HG03060 (cell line): ENCODE results near the gene TNFRSF6B.

ENCODE experiments used
- ATAC-seq: cut with Tn5 transposase; IDR thresholded peaks from one replicate; pipeline ENCODE4 v1.9.1; 2021; ENCODE audit warnings: low read depth, moderate number of reproducible peaks; ENCODE audit not compliant: unreplicated experiment

Gene TNFRSF6B

DNA sequence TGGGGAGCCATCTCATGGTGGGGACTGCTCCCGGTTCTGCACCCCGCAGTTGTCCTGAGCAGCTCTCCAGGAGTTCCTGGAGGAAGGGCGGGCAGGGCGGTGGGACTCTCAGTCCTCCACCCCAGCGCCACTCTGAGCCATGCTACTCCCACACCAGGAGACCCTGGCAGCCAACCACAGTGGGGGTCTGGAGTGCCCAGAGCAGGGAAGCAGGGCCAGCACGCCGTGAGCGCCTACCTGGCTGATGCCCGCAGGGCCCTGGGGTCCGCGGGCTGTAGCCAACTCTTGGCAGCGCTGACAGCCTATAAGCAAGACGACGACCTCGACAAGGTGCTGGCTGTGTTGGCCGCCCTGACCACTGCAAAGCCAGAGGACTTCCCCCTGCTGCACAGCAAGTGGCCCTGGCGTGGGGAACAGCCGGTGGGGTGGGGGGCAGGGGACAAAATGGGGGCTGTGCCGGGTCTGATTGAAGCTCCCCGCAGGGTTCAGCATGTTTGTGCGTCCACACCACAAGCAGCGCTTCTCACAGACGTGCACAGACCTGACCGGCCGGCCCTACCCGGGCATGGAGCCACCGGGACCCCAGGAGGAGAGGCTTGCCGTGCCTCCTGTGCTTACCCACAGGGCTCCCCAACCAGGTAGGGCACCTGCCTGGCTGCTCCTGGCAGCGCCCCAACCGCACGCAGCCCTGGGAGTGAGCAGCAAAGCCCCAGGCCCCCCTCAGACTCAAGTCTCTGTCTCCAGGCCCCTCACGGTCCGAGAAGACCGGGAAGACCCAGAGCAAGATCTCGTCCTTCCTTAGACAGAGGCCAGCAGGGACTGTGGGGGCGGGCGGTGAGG, 1.6 kb upstream of the TNFRSF6B start:
- ATAC-seq = no peak

DNA sequence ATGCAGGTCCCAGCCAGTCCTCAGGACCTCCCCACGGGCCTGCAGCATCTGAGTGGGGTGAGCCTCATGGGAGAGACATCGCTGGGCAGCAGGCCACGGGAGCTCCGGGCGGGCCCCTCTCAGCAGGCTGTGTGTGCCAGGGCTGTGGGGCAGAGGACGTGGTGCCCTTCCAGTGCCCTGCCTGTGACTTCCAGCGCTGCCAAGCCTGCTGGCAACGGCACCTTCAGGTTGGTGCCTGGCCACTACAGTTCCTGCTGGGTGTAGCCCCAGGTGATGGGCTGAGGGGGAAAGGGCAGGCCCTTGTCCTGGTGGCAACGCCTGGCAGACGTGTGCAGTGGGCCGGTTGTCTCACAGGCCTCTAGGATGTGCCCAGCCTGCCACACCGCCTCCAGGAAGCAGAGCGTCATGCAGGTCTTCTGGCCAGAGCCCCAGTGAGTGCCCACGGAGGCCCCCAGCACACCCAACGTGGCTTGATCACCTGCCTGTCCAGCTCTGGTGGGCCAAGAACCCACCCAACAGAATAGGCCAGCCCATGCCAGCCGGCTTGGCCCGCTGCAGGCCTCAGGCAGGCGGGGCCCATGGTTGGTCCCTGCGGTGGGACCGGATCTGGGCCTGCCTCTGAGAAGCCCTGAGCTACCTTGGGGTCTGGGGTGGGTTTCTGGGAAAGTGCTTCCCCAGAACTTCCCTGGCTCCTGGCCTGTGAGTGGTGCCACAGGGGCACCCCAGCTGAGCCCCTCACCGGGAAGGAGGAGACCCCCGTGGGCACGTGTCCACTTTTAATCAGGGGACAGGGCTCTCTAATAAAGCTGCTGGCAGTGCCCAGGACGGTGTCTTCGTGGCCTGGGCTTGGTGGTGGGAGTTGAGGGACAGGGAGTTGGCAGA, 787 bp upstream of the TNFRSF6B start:
- ATAC-seq = no peak

DNA sequence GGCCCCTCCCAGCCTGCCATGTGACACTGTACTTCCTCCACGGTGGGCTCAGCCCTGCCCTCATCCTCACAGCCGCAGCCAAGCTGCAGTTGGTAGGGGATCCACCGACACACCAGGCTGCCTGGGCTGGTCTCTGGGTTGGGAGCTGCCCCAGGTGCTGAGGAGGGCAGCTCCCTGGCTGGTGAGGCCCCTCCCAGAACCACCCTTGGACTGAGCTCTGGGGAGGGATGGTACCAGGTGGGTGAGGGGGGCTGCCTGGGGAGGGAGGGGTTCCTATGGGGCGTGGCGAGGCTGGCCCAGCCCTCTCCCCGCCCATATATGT, 185 bp upstream of the TNFRSF6B start:
- ATAC-seq = no peak

DNA sequence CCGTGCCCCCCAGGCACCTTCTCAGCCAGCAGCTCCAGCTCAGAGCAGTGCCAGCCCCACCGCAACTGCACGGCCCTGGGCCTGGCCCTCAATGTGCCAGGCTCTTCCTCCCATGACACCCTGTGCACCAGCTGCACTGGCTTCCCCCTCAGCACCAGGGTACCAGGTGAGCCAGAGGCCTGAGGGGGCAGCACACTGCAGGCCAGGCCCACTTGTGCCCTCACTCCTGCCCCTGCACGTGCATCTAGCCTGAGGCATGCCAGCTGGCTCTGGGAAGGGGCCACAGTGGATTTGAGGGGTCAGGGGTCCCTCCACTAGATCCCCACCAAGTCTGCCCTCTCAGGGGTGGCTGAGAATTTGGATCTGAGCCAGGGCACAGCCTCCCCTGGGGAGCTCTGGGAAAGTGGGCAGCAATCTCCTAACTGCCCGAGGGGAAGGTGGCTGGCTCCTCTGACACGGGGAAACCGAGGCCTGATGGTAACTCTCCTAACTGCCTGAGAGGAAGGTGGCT, 960 bp downstream of the TNFRSF6B start:
- no peak for ATAC-seq

DNA sequence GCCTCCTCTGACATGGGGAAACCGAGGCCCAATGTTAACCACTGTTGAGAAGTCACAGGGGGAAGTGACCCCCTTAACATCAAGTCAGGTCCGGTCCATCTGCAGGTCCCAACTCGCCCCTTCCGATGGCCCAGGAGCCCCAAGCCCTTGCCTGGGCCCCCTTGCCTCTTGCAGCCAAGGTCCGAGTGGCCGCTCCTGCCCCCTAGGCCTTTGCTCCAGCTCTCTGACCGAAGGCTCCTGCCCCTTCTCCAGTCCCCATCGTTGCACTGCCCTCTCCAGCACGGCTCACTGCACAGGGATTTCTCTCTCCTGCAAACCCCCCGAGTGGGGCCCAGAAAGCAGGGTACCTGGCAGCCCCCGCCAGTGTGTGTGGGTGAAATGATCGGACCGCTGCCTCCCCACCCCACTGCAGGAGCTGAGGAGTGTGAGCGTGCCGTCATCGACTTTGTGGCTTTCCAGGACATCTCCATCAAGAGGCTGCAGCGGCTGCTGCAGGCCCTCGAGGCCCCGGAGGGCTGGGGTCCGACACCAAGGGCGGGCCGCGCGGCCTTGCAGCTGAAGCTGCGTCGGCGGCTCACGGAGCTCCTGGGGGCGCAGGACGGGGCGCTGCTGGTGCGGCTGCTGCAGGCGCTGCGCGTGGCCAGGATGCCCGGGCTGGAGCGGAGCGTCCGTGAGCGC, 1.6 kb downstream of the TNFRSF6B start:
- no peak for ATAC-seq

DNA sequence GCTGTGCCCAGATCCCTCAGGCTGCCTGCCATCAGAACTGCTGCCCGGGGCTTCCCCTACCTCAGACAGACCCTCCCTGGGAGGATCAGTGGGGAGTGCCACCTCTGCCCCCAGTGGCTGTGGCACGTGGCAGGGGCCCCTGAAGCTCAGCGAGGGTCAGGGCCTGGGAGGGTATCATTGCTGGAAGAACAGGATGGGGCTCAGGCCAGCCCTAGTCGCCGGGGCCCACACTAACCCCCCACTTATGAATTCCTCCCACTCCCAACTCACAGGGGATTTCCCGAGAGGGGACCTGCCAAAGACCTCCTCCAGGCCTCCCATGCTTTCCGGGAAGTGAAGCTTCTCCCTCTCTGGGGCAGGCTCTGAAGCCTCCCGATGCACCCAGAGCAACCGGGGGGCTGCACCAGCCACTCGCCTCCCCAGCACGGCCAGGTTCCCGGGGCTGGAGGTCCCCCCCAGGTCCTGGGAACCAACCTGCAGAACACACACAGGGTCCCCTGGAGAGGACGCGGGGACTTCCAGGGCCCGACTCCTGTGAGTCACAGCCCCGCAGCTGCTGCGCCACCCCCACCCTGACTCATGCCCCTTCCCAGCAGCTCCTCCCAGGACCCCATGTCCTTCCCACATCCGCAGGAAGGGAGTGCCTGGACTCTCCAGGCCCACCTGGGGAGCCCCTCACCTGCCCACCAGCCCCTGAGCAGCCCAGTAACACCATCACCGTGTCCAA, 2.5 kb downstream of the TNFRSF6B start:
- ATAC-seq = no peak

- no peak for ATAC-seq
Observed at GRCh38 chr20:63699466-63700198, 3.2 kb downstream of the TNFRSF6B start.

GRCh38 chr20:63700199-63701050, 4.0 kb downstream of the TNFRSF6B start:
- no peak for ATAC-seq

GRCh38 chr20:63701051-63701328, 4.5 kb downstream of the TNFRSF6B start:
- ATAC-seq = no peak

- no peak for ATAC-seq
Observed at GRCh38 chr20:63701329-63702035, 5.0 kb downstream of the TNFRSF6B start.

DNA sequence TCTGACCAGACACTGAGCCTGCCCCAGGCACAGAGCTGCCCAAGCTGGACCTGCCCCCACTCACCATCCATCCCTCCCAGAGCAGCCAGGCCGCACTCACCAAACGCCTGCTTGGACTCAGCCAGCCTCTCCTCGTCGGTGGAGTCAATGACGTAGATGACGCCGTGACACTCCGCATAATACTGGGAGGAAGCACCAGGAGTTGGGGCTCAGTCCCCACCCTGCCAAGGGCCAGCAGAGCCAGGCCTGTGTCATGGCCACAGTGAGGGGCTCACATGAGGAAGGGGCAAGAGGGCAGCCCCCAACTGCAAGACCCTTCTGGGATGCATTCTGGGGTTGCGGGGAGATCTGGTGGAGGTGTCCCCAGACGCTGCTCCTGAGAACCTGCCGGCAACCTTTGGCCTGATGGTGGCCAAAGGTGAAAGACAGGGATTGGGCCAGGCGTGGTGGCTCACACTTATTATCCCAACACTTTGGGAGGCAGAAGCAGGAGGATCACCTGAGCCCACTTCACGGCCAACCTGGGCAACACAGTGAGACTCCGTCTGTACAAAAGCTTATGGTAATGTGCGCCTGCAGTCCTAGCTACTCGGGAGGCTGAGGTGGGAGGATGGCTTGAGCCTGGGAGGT, 5.7 kb downstream of the TNFRSF6B start:
- no peak for ATAC-seq

GRCh38 chr20:63702751-63703470, 6.5 kb downstream of the TNFRSF6B start:
- ATAC-seq = no peak

GRCh38 chr20:63703471-63703975, 7.1 kb downstream of the TNFRSF6B start:
- no peak for ATAC-seq

GRCh38 chr20:63703976-63704748, 7.7 kb downstream of the TNFRSF6B start:
- no peak for ATAC-seq

DNA sequence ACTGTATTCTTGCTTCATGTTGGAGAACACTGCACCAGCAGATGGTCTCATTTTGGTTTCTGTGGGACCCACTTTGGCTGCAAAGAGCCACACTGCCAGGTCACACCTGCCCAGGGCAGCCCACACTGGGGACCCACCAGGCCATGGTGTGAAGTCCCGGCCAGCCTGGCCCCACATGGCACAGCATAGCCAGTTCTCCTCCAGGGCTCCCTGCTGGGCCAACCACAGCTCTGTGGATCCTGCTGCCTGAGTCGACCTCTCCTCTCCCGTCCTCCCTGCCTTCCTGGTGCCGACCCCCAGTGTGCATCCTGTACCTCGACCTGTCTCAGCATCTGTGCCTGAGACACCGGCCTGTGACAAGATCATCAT, 8.3 kb downstream of the TNFRSF6B start:
- ATAC-seq = no peak

GRCh38 chr20:63705232-63706026, 9.0 kb downstream of the TNFRSF6B start:
- ATAC-seq = no peak
